Anterior cingulate cortex (tissue), 58 donors: Measurements from ENCODE around the gene DOCK4.
A peak's percentile ranks its signal among the peaks of the same experiment; 100 is the strongest.

Source experiments
- DNase-seq, 58 donors: peaks; one replicate each; lab custom pipeline; 2025; lab: John Stamatoyannopoulos, UW

Gene DOCK4

GRCh38 chr7:112088484-112089016 lies 117.6 kb downstream of the DOCK4 start:
- DNase-seq = no peak

- DNase-seq = no peak
Observed at GRCh38 chr7:112086496-112087254, 119.5 kb downstream of the DOCK4 start.

- DNase-seq = peak in 1 of 58 donors; percentile 29
Observed at GRCh38 chr7:112084520-112084971, 121.7 kb downstream of the DOCK4 start.

- no peak for DNase-seq
Observed at GRCh38 chr7:112083776-112084355, 122.3 kb downstream of the DOCK4 start.

DNA sequence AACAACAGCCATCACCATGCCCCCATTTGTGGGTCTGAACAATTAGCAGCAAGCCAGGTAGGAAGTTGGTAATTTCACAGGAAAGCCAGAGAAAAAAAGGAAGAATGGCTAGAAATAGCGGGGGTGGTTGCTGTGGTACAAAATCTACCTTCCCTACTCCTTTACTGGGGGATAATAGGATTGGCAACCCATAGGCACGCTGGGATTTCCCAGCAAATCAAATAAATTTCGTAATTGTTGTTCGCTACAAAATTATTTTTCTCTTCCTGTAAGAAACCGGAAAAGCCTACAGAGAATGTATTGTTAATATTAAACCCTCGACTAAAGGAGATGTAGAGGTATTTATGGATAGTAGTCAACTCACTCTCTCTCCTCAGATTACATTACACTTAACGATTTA lies 123.9 kb downstream of the DOCK4 start:
- DNase-seq = no peak

GRCh38 chr7:112081778-112082177 lies 124.4 kb downstream of the DOCK4 start:
- peak in 2 of 58 donors; percentile 27 to 34 for DNase-seq

DNA sequence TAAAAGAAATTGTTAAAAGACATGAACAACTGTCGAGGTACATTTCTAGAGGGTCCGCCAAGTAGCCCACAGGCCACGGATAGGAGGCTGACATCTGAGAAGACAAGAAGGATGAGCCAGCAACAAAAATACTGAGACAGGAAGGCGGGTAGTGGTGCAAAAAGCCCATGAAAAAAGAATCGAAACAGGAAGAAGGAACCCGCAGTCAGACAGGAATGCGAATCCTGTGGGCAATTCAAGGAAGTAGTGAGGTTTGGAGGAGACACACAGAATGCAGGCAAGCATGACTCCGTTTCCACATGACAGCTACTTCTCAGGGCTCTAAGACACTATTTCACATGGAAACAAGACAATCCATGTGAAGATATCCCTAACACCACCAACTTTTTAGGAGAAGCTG lies 125.2 kb downstream of the DOCK4 start:
- DNase-seq = peak in 14 of 58 donors; percentile 17 to 42 (median 27)

GRCh38 chr7:112080441-112080840 lies 125.8 kb downstream of the DOCK4 start:
- peak in 1 of 58 donors; percentile 32 for DNase-seq

DNA sequence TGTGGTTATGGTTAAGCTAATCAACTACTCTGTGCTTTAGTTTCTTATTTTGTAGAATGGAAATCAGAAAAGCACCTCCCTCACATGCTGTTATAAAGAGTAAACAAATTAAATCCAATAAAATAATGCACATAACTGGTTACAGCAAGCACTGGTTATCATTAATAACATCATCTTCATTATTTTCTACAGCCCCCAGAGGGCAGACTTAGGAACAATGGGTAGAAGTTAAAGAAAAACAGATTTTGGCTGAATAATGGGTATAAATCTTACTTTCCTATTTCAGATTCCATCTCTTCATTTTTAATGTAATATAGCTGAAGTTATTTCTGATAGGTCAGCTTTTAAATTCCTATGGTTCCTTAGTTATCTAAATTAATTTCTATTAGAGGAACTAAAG lies 126.5 kb downstream of the DOCK4 start:
- no peak for DNase-seq

DNA sequence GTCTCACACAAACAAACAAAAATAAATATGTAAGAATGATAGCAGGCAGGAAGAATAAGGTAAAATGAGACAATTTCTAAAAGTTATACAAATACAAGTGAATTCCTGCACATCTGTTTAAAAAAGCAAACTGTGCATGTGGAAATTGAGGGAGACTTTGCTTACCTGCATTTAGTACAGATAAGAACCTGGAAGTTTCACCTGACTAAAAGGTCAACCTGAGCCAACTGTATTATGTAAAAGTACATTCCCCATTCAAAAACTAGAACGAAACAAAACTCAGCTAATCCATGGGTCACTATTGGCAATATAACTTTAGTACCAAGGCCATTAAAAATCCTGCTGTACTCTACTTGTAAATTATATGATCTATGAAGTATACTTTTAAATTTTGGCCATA lies 127.1 kb downstream of the DOCK4 start:
- no peak for DNase-seq

DNA sequence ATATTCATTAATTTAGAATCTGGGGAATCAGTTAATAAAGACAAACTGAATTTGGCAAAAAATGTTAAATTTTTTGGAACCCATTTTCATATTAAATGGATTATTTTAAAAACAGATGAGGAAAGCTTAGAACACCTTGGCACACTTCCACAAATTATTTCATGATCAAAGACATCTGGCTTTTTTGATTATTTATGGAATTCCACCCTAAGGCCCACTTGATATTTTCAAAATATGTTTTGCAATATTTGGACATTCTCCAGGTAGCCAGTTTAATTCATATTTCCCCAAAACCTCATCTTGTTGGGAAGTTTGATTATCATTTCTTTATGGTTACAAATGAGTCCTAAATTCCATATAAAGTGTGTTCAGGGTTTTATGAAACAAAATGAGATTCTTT lies 129.9 kb downstream of the DOCK4 start:
- DNase-seq = no peak

DNA sequence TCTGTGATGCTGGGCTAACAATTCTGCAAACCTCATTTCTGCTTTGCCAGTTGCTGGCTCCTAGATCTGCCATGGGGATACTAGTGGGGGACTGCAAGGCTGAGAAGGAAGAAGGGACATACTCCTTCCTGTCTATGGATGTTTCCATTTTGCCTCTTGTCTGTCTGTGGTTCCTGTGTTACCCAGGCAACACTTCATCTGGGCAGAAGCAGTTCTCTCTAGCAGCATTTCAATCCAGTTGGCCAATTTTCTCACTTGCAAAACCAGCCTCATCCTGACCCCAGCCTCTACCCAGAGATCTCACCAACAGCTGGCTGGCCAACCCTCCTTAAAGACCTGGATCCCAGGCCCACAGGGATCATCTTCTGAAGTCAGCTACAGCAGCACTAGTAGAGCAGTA lies 131.7 kb downstream of the DOCK4 start:
- no peak for DNase-seq

DNA sequence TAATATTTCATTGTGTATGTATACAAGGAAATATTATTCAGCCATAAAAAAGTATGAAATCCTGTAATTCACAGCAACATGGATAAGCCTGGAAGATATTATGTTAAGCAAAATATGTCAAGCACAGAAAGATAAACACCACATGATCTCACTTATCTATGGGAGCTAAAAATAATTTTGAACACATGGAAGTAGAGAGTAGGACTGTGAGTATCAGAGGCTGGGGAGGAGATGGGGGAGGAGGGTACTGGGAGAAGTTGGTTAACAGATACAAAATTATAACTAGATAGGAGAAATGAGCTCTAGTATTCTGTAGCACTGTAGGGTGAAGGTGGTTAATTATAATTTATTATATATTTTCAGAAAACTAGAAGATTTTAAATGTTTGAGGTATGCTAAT lies 132.7 kb downstream of the DOCK4 start:
- DNase-seq = no peak

DNA sequence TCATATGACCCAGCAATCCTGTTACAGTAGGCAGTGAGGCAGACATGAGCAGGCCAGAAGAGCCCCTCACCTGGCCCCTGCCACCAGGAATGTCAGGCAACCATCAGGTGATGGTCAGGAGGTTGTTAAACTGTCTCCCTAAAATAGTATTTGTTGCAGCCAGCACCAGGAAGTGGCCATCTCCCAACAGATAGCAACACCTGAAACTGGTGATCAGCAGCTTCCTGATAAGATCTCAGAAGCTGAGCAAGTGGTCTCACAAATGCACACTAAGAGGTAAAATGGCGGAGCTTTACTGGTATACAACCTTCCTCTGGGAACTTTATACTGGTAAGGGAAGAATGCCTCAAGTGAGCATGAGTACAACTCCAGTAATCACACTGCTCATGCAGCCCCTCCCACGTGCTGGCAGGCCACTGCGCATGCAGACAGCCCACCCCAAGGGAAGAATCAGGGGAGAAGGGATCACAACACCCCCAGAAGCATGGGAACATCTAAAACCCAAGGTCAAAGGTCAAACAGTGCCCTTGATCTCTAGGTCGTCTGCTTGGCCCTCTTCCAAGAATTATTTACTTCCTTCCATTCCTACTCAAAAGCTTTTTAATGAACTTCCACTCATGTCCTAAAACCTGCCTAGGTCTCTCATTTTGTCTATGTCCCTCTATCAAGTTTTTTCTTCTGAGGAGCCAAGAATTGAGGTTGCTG lies 133.5 kb downstream of the DOCK4 start:
- DNase-seq = no peak

DNA sequence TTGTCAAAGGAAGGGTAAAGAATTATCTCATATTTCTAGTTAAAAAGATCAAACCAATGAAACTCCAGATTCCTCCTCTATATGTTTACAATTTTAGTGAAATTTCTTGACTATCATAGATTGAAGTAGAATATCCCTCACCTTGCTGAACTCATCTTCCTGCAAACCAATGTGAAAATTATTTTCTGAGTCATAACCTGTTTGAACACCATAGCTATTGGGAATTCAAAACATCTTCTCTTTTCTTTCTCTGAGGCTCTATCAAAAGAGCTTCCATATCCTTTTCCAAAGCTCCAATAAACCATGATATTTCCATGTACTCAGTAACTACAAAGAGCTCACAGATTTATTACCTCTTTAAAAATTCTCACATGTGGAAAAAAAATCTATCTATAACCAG lies 134.3 kb downstream of the DOCK4 start:
- no peak for DNase-seq

DNA sequence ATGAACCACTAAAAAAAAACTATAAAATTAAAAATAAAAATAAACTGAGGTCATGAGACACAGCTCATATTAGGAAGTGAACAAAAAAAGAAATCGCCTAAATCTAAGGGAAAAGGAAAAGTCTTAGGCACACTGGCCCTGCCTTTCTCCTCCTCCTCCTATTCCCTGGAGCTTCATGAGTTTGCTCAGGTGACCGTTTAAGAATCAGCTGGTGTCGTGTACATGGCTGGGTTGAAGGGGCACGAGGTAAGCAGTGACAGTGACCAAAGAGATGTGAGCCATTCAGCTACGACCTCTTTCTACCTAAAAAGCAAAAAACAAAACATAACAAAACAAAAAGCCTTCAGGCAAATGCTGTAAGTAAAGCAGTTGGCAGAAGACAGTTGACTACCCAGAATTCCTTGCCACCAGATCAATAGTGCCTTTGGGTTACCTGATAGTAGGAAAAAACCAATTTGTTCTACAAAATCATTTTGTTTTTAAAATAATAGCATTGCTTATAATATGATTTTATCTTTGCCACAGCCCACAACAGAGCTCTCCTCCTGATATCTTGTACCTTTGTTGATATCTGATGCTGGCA lies 135.4 kb downstream of the DOCK4 start:
- DNase-seq = no peak

DNA sequence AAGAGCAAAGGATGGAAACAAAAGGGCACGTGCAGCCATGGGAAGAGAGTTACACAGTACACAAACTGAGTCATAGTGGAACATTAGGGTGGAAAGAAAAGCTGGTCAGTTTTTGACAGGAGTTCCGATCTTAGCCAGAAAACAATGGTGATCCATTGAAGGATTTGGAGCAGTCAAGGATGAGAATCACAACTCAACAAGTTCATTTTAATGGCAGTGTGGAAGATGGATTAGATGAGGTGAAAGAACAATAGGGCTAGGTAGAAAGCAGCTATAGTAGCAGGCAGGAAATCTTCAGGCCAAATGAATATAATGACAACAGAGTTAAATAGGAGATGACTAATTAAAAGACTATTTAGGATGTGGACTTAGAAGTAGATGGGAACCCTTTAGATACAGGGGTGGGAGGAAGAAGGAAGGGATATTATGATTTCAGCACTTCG lies 136.3 kb downstream of the DOCK4 start:
- no peak for DNase-seq

DNA sequence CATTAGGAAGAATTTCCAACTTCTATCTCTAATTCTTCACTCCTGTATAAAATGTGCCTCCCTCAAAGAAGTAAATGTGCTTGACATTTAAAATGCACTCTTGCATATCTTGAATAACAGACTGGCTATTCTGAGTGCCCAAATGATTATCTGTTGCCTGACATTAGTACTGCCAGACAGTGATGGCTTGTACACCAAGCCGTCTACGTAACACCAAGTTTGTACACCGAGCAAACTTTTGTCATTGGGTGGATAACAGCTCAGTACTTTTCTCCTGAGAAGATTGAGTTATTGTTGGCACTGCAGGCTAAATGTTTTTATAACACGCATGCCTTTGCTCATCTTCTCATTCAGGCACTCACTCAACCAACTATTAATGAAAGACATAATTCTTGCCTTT lies 137.2 kb downstream of the DOCK4 start:
- DNase-seq = no peak

DNA sequence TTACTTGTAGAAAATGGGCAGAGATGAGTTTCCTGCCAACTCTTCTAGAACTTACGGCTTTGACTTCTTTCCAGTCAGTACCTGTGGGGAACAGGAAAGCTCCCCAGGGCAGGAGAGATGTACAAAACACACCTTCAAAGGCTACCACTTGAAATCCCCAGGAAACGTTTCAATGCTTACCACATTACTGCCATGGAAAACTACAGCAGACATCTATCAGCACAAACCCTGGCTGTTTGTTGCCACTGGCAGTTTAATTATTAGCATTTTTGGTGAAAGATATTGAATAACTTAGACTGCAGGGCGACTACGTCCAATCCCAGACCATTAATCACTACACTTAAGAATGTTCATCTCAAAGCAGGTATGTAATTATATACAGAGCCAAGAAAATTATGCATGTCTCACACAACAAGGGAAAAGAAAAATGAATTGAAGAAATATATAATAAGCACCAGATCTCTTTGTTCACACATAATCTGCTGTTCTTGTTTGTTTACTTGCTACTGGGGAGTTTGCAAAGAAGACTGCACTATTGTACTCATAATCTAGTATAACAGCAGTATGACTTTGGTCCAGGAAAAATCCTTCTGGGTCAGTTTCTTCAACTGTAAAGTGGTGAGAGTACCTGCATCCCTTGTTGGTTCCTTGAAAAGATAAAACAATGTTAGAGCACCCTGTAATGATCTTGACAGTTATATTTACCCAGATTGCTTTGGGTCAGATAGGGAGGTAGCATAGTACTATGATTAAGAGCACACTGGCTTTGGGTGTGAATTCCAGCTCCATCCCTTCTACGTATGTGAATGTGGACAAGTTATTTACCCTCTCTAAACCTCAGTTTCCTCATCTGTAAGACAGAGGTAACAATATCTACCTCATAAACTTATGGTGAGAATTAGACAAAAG lies 138.3 kb downstream of the DOCK4 start:
- no peak for DNase-seq

GRCh38 chr7:112067200-112067599 lies 139.0 kb downstream of the DOCK4 start:
- DNase-seq = no peak
